PC-3 (cell line): ENCODE measurements around the gene PROX1.

Source experiments
- CTCF ChIP-seq: fragments of 300-600 bp; sonication (generic); conservative IDR thresholded peaks from 2 replicates; pipeline ENCODE4 v1.5.1; 2017; ENCODE audit warnings: antibody characterized with exemption, low read depth, mild to moderate bottlenecking, low read length
- EZH2 ChIP-seq: fragments of 300-600 bp; sonication (generic); IDR thresholded peaks from one replicate; pipeline ENCODE4 v1.6.1; 2017; ENCODE audit warnings: antibody characterized with exemption, mild to moderate bottlenecking, low read length; ENCODE audit not compliant: unreplicated experiment
- EZH2phosphoT487 ChIP-seq: fragments of 300-600 bp; sonication (generic); IDR thresholded peaks from 2 replicates; pipeline ENCODE4 v1.6.1; 2018; ENCODE audit warnings: mild to moderate bottlenecking, antibody characterized with exemption, low read length, borderline replicate concordance

- TF ChIP-seq CTCF (no peak), EZH2 (no peak), EZH2phosphoT487 (no peak)
Measured at GRCh38 chr1:214014730-214015129, 27.0 kb downstream of the PROX1 start.
